HG02623 (cell line): ENCODE data around the gene ABL2.
"Not testable (repeated sequence)": the region's sequence is repeated elsewhere in the genome, so short reads cannot be mapped to it uniquely, and the experiment has no call there.

Experiments used
- ATAC-seq: cut with Tn5 transposase; IDR thresholded peaks from one replicate; pipeline ENCODE4 v1.9.1; 2021; ENCODE audit warnings: moderate library complexity; ENCODE audit not compliant: unreplicated experiment

Gene ABL2

GRCh38 chr1:179137617-179138255 is 91.7 kb downstream of the ABL2 start:
- ATAC-seq, result no peak

- ATAC-seq, result not testable (repeated sequence)
These were observed 93.8 kb downstream of the ABL2 start for GRCh38 chr1:179135707-179136106.

- not testable (repeated sequence) for ATAC-seq
These were observed 94.3 kb downstream of the ABL2 start for GRCh38 chr1:179135168-179135567.

- peak; percentile 91 for ATAC-seq
These were observed 99.6 kb downstream of the ABL2 start for GRCh38 chr1:179129702-179130473.

- ATAC-seq, result no peak
These were observed 101.0 kb downstream of the ABL2 start for GRCh38 chr1:179128520-179128919.

GRCh38 chr1:179127163-179127895 is 102.1 kb downstream of the ABL2 start:
- no peak for ATAC-seq

GRCh38 chr1:179126338-179127060 is 103.0 kb downstream of the ABL2 start:
- no peak for ATAC-seq

GRCh38 chr1:179124873-179125272 is 104.6 kb downstream of the ABL2 start:
- ATAC-seq, result no peak

- ATAC-seq, result no peak
These were observed 108.1 kb downstream of the ABL2 start for GRCh38 chr1:179121159-179121938.

- ATAC-seq, result no peak
These were observed 108.7 kb downstream of the ABL2 start for GRCh38 chr1:179120736-179121135.

- ATAC-seq, result no peak
These were observed 110.0 kb downstream of the ABL2 start for GRCh38 chr1:179119513-179119912.

GRCh38 chr1:179115181-179115580 is 114.3 kb downstream of the ABL2 start:
- ATAC-seq, result no peak

- no peak for ATAC-seq
These were observed 120.8 kb downstream of the ABL2 start for GRCh38 chr1:179108644-179109043.

GRCh38 chr1:179107706-179108629 is 121.5 kb downstream of the ABL2 start:
- ATAC-seq, result no peak

GRCh38 chr1:179105393-179105792 is 124.1 kb downstream of the ABL2 start:
- ATAC-seq, result no peak

- ATAC-seq, result no peak
These were observed 124.7 kb downstream of the ABL2 start for GRCh38 chr1:179104611-179105250.

GRCh38 chr1:179103999-179104398 is 125.5 kb downstream of the ABL2 start:
- no peak for ATAC-seq

- no peak for ATAC-seq
These were observed 127.9 kb downstream of the ABL2 start for GRCh38 chr1:179101566-179101965.

GRCh38 chr1:179099891-179100290 is 129.6 kb downstream of the ABL2 start:
- no peak for ATAC-seq
